ENCODE measurements around the gene LTA4H. TPM values are rescaled to one million over a fixed set of nuclear protein-coding genes. Genes with fewer than 3 reads are reported as not detected.
"Not testable (repeated sequence)": the region's sequence is repeated elsewhere in the genome, so short reads cannot be mapped to it uniquely, and the experiment has no call there.

The LTA4H gene
- polyA plus RNA-seq, 1 donor (not counting 4 experiments of a cell fraction or from before 2014, with no cell fraction given), result 183 TPM

- Histone ChIP-seq H3K4me1 (ENCODE audit: control insufficient read depth, extremely low read depth, insufficient read depth, low read length) (peaks cover 4% of the 10 kb centered on the region), H3K9me3 (ENCODE audit: control insufficient read depth, low read depth, low read length) (no peaks in the 10 kb centered on the region), H2AFZ (ENCODE audit: control insufficient read depth, low read length) (no peak overlapping the region), H4K20me1 (ENCODE audit: control insufficient read depth, extremely low read depth, insufficient read depth, low read length) (no peaks in the 10 kb centered on the region), H3K9ac (ENCODE audit: control insufficient read depth, extremely low read depth, insufficient read depth, low read length) (no peak overlapping the region), H3K27me3 (ENCODE audit: control insufficient read depth, extremely low read depth, insufficient read depth, low read length) (no peaks in the 10 kb centered on the region), H3K4me3 (ENCODE audit: control insufficient read depth in 2 of 3, extremely low read depth in 1 of 3, insufficient read depth in 2 of 3, low read depth in 1 of 3, low read length in 3 of 3) (no peak overlapping the region), H3K4me2 (ENCODE audit: control insufficient read depth, extremely low read depth, insufficient read depth, low read depth, low read length) (no peak overlapping the region), H3K27ac (ENCODE audit: control insufficient read depth, insufficient read depth, low read length) (no peak overlapping the region), H3K36me3 (ENCODE audit: control insufficient read depth in 2 of 2, extremely low read depth in 1 of 2, insufficient read depth in 2 of 2, low read length in 2 of 2) (no peaks in the 10 kb centered on the region), H3K9me1 (ENCODE audit: control insufficient read depth, extremely low read depth, insufficient read depth, low read length) (no peaks in the 10 kb centered on the region), H3K79me2 (ENCODE audit: control insufficient read depth, insufficient read depth, low read length) (no peaks in the 10 kb centered on the region)
- dilution Hi-C loops (cut with MboI; ENCODE audit: extremely low pct_ligation_motif_present, low sequenced_read_pairs), result no loop called here
- TF ChIP-seq EZH2 (IDR thresholded peaks at IDR 0.05; ENCODE audit: low read length), result no peak
- no peak for TF ChIP-seq CTCF (optimal IDR thresholded peaks at IDR 0.05 in 1 of 3, IDR thresholded peaks at IDR 0.05 in 1 of 3, conservative IDR thresholded peaks at IDR 0.05 in 1 of 3; ENCODE audit: extremely low read depth in 1 of 3, insufficient read depth in 2 of 3, low read length in 3 of 3)
- DNase-seq (ENCODE audit: low read depth, low spot score) (no peak), FAIRE-seq (no peak)
Observed at GRCh38 chr12:95972832-95973456, 62.4 kb downstream of the LTA4H start.

- Histone ChIP-seq H4K20me1 (ENCODE audit: control insufficient read depth, extremely low read depth, insufficient read depth, low read length) (no peaks in the 10 kb centered on the region), H2AFZ (ENCODE audit: control insufficient read depth, low read length) (no peak overlapping the region), H3K27ac (ENCODE audit: control insufficient read depth, insufficient read depth, low read length) (no peak overlapping the region), H3K9me1 (ENCODE audit: control insufficient read depth, extremely low read depth, insufficient read depth, low read length) (no peaks in the 10 kb centered on the region), H3K9ac (ENCODE audit: control insufficient read depth, extremely low read depth, insufficient read depth, low read length) (no peak overlapping the region), H3K4me2 (ENCODE audit: control insufficient read depth, extremely low read depth, insufficient read depth, low read depth, low read length) (no peak overlapping the region), H3K9me3 (ENCODE audit: control insufficient read depth, low read depth, low read length) (no peaks in the 10 kb centered on the region), H3K4me1 (ENCODE audit: control insufficient read depth, extremely low read depth, insufficient read depth, low read length) (peaks cover 4% of the 10 kb centered on the region), H3K36me3 (ENCODE audit: control insufficient read depth in 2 of 2, extremely low read depth in 1 of 2, insufficient read depth in 2 of 2, low read length in 2 of 2) (no peaks in the 10 kb centered on the region), H3K27me3 (ENCODE audit: control insufficient read depth, extremely low read depth, insufficient read depth, low read length) (no peaks in the 10 kb centered on the region), H3K79me2 (ENCODE audit: control insufficient read depth, insufficient read depth, low read length) (no peaks in the 10 kb centered on the region), H3K4me3 (ENCODE audit: control insufficient read depth in 2 of 3, extremely low read depth in 1 of 3, insufficient read depth in 2 of 3, low read depth in 1 of 3, low read length in 3 of 3) (no peak overlapping the region)
- dilution Hi-C loops (cut with MboI; ENCODE audit: extremely low pct_ligation_motif_present, low sequenced_read_pairs), result no loop called here
- no peak for FAIRE-seq
- no peak for DNase-seq (ENCODE audit: low read depth, low spot score)
- TF ChIP-seq CTCF (optimal IDR thresholded peaks at IDR 0.05 in 1 of 3, IDR thresholded peaks at IDR 0.05 in 1 of 3, conservative IDR thresholded peaks at IDR 0.05 in 1 of 3; ENCODE audit: extremely low read depth in 1 of 3, insufficient read depth in 2 of 3, low read length in 3 of 3), result no peak
- TF ChIP-seq EZH2 (IDR thresholded peaks at IDR 0.05; ENCODE audit: low read length), result no peak
Observed at GRCh38 chr12:95970905-95971304, 64.5 kb downstream of the LTA4H start.

- H3K4me2 ChIP-seq (ENCODE audit: control insufficient read depth, extremely low read depth, insufficient read depth, low read depth, low read length); H3K9me3 ChIP-seq (ENCODE audit: control insufficient read depth, low read depth, low read length); H3K79me2 ChIP-seq (ENCODE audit: control insufficient read depth, insufficient read depth, low read length); H3K27ac ChIP-seq (ENCODE audit: control insufficient read depth, insufficient read depth, low read length); H3K4me3 ChIP-seq (ENCODE audit: control insufficient read depth in 2 of 3, extremely low read depth in 1 of 3, insufficient read depth in 2 of 3, low read depth in 1 of 3, low read length in 3 of 3); FAIRE-seq; DNase-seq (ENCODE audit: low read depth, low spot score); dilution Hi-C loops (cut with MboI; ENCODE audit: extremely low pct_ligation_motif_present, low sequenced_read_pairs); H4K20me1 ChIP-seq (ENCODE audit: control insufficient read depth, extremely low read depth, insufficient read depth, low read length); H3K9ac ChIP-seq (ENCODE audit: control insufficient read depth, extremely low read depth, insufficient read depth, low read length); H2AFZ ChIP-seq (ENCODE audit: control insufficient read depth, low read length); H3K36me3 ChIP-seq (ENCODE audit: control insufficient read depth in 2 of 2, extremely low read depth in 1 of 2, insufficient read depth in 2 of 2, low read length in 2 of 2); H3K9me1 ChIP-seq (ENCODE audit: control insufficient read depth, extremely low read depth, insufficient read depth, low read length); H3K4me1 ChIP-seq (ENCODE audit: control insufficient read depth, extremely low read depth, insufficient read depth, low read length); H3K27me3 ChIP-seq (ENCODE audit: control insufficient read depth, extremely low read depth, insufficient read depth, low read length): not testable (repeated sequence)
Observed at GRCh38 chr12:95969116-95969515, 66.3 kb downstream of the LTA4H start.
